ENCODE measurements around the gene HTRA3.

DNA sequence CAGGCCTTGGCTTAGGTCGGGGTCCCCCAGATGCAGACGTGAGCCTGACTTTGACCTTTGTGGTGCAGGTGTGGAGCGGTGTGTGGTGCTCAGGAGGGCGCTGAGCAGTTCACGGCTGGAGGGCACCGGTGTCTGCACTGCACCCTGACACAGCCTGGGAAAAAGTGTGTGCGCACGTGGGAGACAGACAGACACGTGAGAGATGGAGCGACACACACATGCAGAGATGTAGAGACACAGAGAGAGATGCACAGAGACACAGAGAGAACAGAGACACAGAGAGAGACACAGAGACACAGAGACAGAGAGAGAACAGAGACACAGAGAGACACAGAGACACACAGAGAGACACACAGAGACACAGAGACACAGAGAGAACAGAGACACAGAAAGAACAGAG lies 6.2 kb upstream of the HTRA3 start:
- TF ChIP-seq, protein P1, sequence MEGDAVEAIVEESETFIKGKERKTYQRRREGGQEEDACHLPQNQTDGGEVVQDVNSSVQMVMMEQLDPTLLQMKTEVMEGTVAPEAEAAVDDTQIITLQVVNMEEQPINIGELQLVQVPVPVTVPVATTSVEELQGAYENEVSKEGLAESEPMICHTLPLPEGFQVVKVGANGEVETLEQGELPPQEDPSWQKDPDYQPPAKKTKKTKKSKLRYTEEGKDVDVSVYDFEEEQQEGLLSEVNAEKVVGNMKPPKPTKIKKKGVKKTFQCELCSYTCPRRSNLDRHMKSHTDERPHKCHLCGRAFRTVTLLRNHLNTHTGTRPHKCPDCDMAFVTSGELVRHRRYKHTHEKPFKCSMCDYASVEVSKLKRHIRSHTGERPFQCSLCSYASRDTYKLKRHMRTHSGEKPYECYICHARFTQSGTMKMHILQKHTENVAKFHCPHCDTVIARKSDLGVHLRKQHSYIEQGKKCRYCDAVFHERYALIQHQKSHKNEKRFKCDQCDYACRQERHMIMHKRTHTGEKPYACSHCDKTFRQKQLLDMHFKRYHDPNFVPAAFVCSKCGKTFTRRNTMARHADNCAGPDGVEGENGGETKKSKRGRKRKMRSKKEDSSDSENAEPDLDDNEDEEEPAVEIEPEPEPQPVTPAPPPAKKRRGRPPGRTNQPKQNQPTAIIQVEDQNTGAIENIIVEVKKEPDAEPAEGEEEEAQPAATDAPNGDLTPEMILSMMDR (IDR thresholded peaks at IDR 0.05): no peak
- no peak for TF ChIP-seq POLR2A (IDR thresholded peaks at IDR 0.05)

Data from esophagus squamous epithelium (tissue), 4 donors.